Diencephalon (tissue), 1 donor: Measurements from ENCODE around the gene TFEB. TPM values are rescaled to one million over a fixed set of nuclear protein-coding genes. Genes with fewer than 3 reads are reported as not detected.

Experiments used
- small RNA-seq: library from RNA; depleted of rRNA; stranded (forward); fragments of <200 nt; gene quantifications from one replicate; pipeline ENCODE3, GENCODE V24; 2014
- total RNA-seq: library from RNA; depleted of rRNA; stranded (reverse); fragments of >200 nt; gene quantifications from one replicate; pipeline ENCODE4 v1.2.3, GENCODE V29; 2014

The TFEB gene
- 3.5 TPM for total RNA-seq

DNA sequence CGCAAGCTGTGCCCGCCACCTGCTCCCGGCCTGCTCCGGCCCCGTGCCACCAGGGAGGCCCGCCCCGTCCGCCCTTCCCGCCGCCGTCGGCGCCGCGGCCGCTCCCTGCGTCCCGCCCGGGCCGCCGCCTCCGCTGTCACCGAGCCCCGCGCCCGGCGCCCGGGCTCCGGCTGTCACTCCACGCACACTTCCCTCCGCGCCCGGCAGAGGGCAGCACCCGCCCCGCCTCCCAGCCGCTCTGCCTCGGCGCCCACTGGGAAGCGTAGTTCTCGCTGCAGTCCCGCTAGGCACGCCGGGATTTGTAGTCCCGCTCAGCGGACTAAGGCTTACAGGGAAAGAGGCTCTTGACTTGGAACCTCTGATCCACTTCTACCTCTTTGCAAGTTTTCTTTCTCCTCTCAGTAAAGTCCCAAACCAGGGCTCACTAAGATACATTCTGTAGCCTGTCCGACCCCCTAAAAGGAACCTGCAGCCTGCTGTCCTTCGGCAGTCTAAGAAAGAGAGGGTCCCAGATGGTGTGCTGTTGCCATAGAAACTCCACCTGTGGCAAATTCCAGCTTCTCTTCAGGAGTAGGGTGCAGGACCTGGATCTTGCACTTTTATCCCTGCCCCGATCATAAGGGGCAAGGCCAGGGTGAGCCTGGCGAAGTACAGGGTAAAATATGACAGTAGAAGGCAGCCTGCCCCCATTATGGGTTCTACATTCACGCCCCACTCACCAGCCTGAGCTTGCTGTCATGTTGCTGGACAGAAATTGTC is at the start of gene TFEB:
TFEB (minus strand) TSS at position 182 of the 759 bp plus-strand sequence. CDS start 44,395 bp downstream, outside the sequence.

GRCh38 chr6:41780551-41781365 is 45.4 kb upstream of the TFEB start, which contains the start of gene PRICKLE4:
PRICKLE4 (plus strand) TSS chr6:41780782; CDS start chr6:41783474, 2,692 bp downstream.

GRCh38 chr6:41779788-41780550 is 44.6 kb upstream of the TFEB start, which contains the start of gene FRS3:
FRS3 (minus strand) TSS chr6:41779900; CDS start chr6:41776987, 2,913 bp downstream.

GRCh38 chr6:41747256-41748101 is 12.1 kb upstream of the TFEB start, which contains the start of gene PGC:
PGC (minus strand) TSS chr6:41747397; CDS start chr6:41747334, 63 bp downstream.

GRCh38 chr6:41638002-41638934 is 97.1 kb downstream of the TFEB start, which contains the start of gene MDFI:
MDFI (plus strand) TSS chr6:41638468; CDS start chr6:41638750, 282 bp downstream.

Small RNAs within 50 kb of the gene (small RNA-seq; reads per million reads assigned to genes)
- gene AL365205.3 = not detected

Other genes starting within 250 kb of the TFEB start
- gene FOXP4, start 189.2 kb downstream of the TFEB start, total RNA-seq = 2.1 TPM
- gene MDFI, start 97.1 kb downstream of the TFEB start, total RNA-seq = 21.7 TPM
- not detected for gene PGC, start 11.8 kb upstream of the TFEB start, total RNA-seq
- gene FRS3, start 44.3 kb upstream of the TFEB start, total RNA-seq = 11.3 TPM
- 0.46 TPM for gene PRICKLE4, start 45.2 kb upstream of the TFEB start, total RNA-seq
- gene TOMM6, start 52.1 kb upstream of the TFEB start, total RNA-seq = 42.7 TPM
- 15.5 TPM for gene USP49, start 159.8 kb upstream of the TFEB start, total RNA-seq
- 13.6 TPM for gene MED20, start 185.5 kb upstream of the TFEB start, total RNA-seq
- 15.9 TPM for gene BYSL, start 185.9 kb upstream of the TFEB start, total RNA-seq
- 16.6 TPM for gene CCND3, start 206.2 kb upstream of the TFEB start, total RNA-seq